SK-N-SH (cell line): ENCODE results near the gene SEMA3D. TPM values are rescaled to one million over a fixed set of nuclear protein-coding genes. Genes with fewer than 3 reads are reported as not detected.

ENCODE experiments used
- CTCF ChIA-PET: fragments of 300-600, 350-600 bp; formaldehyde crosslinking; extraction: SDS; loops from one replicate; lab custom pipeline; 2021; lab: Yijun Ruan, JAX
- POLR2A ChIA-PET: fragments of 350-600 bp; sonication (Branson Sonifier 250); formaldehyde crosslinking; extraction: SDS; loops from one replicate; lab custom pipeline; 2020; ENCODE audit warnings: antibody characterized with exemption, inconsistent platforms; lab: Yijun Ruan, JAX
- DNase-seq: peaks from one replicate; pipeline ENCODE4 v3.0.0; 2012
- H2AFZ ChIP-seq: fragments of 200-600 bp; sonication (generic); 2 replicates; pipeline ENCODE4 v1.8.1; 2016; ENCODE audit warnings: antibody characterized with exemption, mild to moderate bottlenecking, low read depth
- H3F3A ChIP-seq: fragments of 200-600 bp; sonication (generic); replicated peaks from 2 replicates; pipeline ENCODE3; 2016; ENCODE audit warnings: antibody characterized with exemption, mild to moderate bottlenecking; ENCODE audit not compliant: insufficient read depth
- H3K27ac ChIP-seq, 2 experiments: fragments of 200-500 bp in 1 of 2; fragments of 200-600 bp in 1 of 2; sonication (Bioruptor generic) in 1 of 2; sonication (generic), shearing (Covaris generic) in 1 of 2; 2 replicates each; pipeline versions ENCODE4 v1.5.1 to v1.6.1; 2014 to 2016; ENCODE audit warnings: low read depth in 2 of 2, inconsistent platforms in 1 of 2, low read length in 1 of 2, mild to moderate bottlenecking in 1 of 2, mixed read lengths in 1 of 2
- H3K27me3 ChIP-seq: fragments of 200-600 bp; sonication (generic), shearing (Covaris generic); 2 replicates; pipeline ENCODE4 v1.6.1; 2016; ENCODE audit warnings: mixed run types; ENCODE audit not compliant: insufficient read depth
- H3K36me3 ChIP-seq, 2 experiments: fragments of 200-500 bp in 1 of 2; fragments of 200-600 bp in 1 of 2; sonication (Bioruptor generic) in 1 of 2; sonication (generic) in 1 of 2; replicated peaks in 1 of 2; 2 replicates each; pipeline versions ENCODE3 to v1.5.1; 2014 to 2016; ENCODE audit warnings: low read length in 1 of 2, mild to moderate bottlenecking in 1 of 2; ENCODE audit not compliant: insufficient read depth in 2 of 2, control insufficient read depth in 1 of 2
- H3K4me1 ChIP-seq, 2 experiments: fragments of 200-500 bp in 1 of 2; fragments of 200-600 bp in 1 of 2; sonication (Bioruptor generic) in 1 of 2; sonication (generic), shearing (Covaris generic) in 1 of 2; 2 replicates each; pipeline versions ENCODE4 v1.5.1 to v1.6.1; 2014 to 2016; ENCODE audit warnings: low read depth in 1 of 2, low read length in 1 of 2, mixed run types in 1 of 2; ENCODE audit not compliant: insufficient read depth in 2 of 2, control insufficient read depth in 1 of 2
- H3K4me2 ChIP-seq: fragments of 200-600 bp; sonication (generic), shearing (Covaris generic); 2 replicates; pipeline ENCODE4 v1.6.1; 2017; ENCODE audit warnings: mixed run types
- H3K4me3 ChIP-seq, 2 experiments: fragments of 200-500 bp in 1 of 2; fragments of 200-600 bp in 1 of 2; sonication (Bioruptor generic) in 1 of 2; sonication (generic), shearing (Covaris generic) in 1 of 2; 2 replicates each; pipeline versions ENCODE4 v1.5.1 to v1.8.1; 2014 to 2016; ENCODE audit warnings: low read depth in 2 of 2, inconsistent platforms in 1 of 2, low read length in 1 of 2, mild to moderate bottlenecking in 1 of 2, mixed read lengths in 1 of 2, moderate library complexity in 1 of 2
- H3K79me2 ChIP-seq: fragments of 200-600 bp; sonication (generic); 2 replicates; pipeline ENCODE4 v1.8.1; 2017; ENCODE audit warnings: mild to moderate bottlenecking; ENCODE audit not compliant: insufficient read depth
- H3K9ac ChIP-seq: fragments of 200-600 bp; sonication (generic); 2 replicates; pipeline ENCODE4 v1.6.1; 2017; ENCODE audit warnings: mixed run types
- H3K9me2 ChIP-seq: fragments of 200-600 bp; sonication (generic); 2 replicates; pipeline ENCODE4 v1.6.1; 2017; ENCODE audit warnings: mixed run types
- H3K9me3 ChIP-seq: fragments of 200-600 bp; sonication (generic); 2 replicates; pipeline ENCODE4 v1.6.1; 2017; ENCODE audit warnings: mixed run types, mild to moderate bottlenecking, moderate library complexity
- H4K20me1 ChIP-seq: fragments of 200-600 bp; sonication (generic); 2 replicates; pipeline ENCODE4 v1.6.1; 2017; ENCODE audit warnings: mild to moderate bottlenecking, mixed run types; ENCODE audit not compliant: insufficient read depth
- ELF1 ChIP-seq: IDR thresholded peaks from 2 replicates; pipeline ENCODE4 v1.4.0; 2012
- GATA2 ChIP-seq: sonication (generic); formaldehyde crosslinking; IDR thresholded peaks from 2 replicates; pipeline ENCODE4 v1.5.0; 2020; ENCODE audit warnings: mild to moderate bottlenecking, missing genetic modification reagents
- MXI1 ChIP-seq: IDR thresholded peaks from 2 replicates; pipeline ENCODE4 v1.6.1; 2012; ENCODE audit warnings: mild to moderate bottlenecking, low read depth, low read length, improper control_type of control experiment
- RFX5 ChIP-seq: IDR thresholded peaks from 2 replicates; pipeline ENCODE4 v1.6.1; 2012; ENCODE audit warnings: mild to moderate bottlenecking, improper control_type of control experiment, low read length
- RXRA ChIP-seq: IDR thresholded peaks from 2 replicates; pipeline ENCODE4 v1.4.0; 2012; ENCODE audit warnings: low read depth, mild to moderate bottlenecking, borderline replicate concordance
- TAF1 ChIP-seq: IDR thresholded peaks from 2 replicates; pipeline ENCODE4 v1.6.1; 2012; ENCODE audit warnings: low read depth, mild to moderate bottlenecking, low read length, moderate library complexity, borderline replicate concordance
- TEAD4 ChIP-seq: IDR thresholded peaks from 2 replicates; pipeline ENCODE4 v1.4.0; 2012; ENCODE audit warnings: mild to moderate bottlenecking, borderline replicate concordance; ENCODE audit not compliant: insufficient read depth
- YY1 ChIP-seq: IDR thresholded peaks from 2 replicates; pipeline ENCODE4 v1.4.0; 2012; ENCODE audit warnings: low read depth, mild to moderate bottlenecking
- WGBS: methylation state at CpG from one replicate; pipeline ENCODE4 v1.1.6; 2017; ENCODE audit warnings: low lambda C conversion rate; 5-methylcytosine and 5-hydroxymethylcytosine counted together
- polyA plus RNA-seq, 3 experiments: library from polyadenylated mRNA; depleted of rRNA; stranded (reverse); fragments of >200 nt; gene quantifications; 2 replicates each; pipeline ENCODE4 v1.2.3, GENCODE V29; 2012
- TF ChIP-seq, protein P1 (sequence below): IDR thresholded peaks from 2 replicates; pipeline ENCODE4 v1.4.0; 2012; ENCODE audit warnings: low read depth, borderline replicate concordance
- TF ChIP-seq, protein P2 (sequence below): IDR thresholded peaks from 2 replicates; pipeline ENCODE4 v1.6.1; 2012; ENCODE audit warnings: mild to moderate bottlenecking, low read depth, low read length, moderate library complexity
- TF ChIP-seq, protein P3 (sequence below): IDR thresholded peaks from 2 replicates; pipeline ENCODE4; 2012

The SEMA3D gene
- polyA plus RNA-seq, 1 of the 3 experiments (the other 2 are of a cell fraction), result 30.1 TPM

GRCh38 chr7:85159003-85159402 is 27.9 kb downstream of the SEMA3D start:
- no peak for DNase-seq
- H3K4me2 ChIP-seq, result no peak overlapping the region
- no peak overlapping the region for H2AFZ ChIP-seq
- H4K20me1 ChIP-seq, result no peaks in the 10 kb centered on the region
- H3K9me3 ChIP-seq, result no peaks in the 10 kb centered on the region
- H3K9me2 ChIP-seq, result no peaks in the 10 kb centered on the region
- no peak overlapping the region for H3K27ac ChIP-seq
- TF ChIP-seq, protein P1, sequence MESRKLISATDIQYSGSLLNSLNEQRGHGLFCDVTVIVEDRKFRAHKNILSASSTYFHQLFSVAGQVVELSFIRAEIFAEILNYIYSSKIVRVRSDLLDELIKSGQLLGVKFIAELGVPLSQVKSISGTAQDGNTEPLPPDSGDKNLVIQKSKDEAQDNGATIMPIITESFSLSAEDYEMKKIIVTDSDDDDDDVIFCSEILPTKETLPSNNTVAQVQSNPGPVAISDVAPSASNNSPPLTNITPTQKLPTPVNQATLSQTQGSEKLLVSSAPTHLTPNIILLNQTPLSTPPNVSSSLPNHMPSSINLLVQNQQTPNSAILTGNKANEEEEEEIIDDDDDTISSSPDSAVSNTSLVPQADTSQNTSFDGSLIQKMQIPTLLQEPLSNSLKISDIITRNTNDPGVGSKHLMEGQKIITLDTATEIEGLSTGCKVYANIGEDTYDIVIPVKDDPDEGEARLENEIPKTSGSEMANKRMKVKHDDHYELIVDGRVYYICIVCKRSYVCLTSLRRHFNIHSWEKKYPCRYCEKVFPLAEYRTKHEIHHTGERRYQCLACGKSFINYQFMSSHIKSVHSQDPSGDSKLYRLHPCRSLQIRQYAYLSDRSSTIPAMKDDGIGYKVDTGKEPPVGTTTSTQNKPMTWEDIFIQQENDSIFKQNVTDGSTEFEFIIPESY, result no peak
- TF ChIP-seq MXI1, result no peak
- no peak for TF ChIP-seq RXRA
- no peak for TF ChIP-seq GATA2 (CRISPR knock-in tag)
- TF ChIP-seq, protein P2, sequence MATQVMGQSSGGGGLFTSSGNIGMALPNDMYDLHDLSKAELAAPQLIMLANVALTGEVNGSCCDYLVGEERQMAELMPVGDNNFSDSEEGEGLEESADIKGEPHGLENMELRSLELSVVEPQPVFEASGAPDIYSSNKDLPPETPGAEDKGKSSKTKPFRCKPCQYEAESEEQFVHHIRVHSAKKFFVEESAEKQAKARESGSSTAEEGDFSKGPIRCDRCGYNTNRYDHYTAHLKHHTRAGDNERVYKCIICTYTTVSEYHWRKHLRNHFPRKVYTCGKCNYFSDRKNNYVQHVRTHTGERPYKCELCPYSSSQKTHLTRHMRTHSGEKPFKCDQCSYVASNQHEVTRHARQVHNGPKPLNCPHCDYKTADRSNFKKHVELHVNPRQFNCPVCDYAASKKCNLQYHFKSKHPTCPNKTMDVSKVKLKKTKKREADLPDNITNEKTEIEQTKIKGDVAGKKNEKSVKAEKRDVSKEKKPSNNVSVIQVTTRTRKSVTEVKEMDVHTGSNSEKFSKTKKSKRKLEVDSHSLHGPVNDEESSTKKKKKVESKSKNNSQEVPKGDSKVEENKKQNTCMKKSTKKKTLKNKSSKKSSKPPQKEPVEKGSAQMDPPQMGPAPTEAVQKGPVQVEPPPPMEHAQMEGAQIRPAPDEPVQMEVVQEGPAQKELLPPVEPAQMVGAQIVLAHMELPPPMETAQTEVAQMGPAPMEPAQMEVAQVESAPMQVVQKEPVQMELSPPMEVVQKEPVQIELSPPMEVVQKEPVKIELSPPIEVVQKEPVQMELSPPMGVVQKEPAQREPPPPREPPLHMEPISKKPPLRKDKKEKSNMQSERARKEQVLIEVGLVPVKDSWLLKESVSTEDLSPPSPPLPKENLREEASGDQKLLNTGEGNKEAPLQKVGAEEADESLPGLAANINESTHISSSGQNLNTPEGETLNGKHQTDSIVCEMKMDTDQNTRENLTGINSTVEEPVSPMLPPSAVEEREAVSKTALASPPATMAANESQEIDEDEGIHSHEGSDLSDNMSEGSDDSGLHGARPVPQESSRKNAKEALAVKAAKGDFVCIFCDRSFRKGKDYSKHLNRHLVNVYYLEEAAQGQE, result no peak
- no peak for TF ChIP-seq TAF1
- TF ChIP-seq, protein P3, sequence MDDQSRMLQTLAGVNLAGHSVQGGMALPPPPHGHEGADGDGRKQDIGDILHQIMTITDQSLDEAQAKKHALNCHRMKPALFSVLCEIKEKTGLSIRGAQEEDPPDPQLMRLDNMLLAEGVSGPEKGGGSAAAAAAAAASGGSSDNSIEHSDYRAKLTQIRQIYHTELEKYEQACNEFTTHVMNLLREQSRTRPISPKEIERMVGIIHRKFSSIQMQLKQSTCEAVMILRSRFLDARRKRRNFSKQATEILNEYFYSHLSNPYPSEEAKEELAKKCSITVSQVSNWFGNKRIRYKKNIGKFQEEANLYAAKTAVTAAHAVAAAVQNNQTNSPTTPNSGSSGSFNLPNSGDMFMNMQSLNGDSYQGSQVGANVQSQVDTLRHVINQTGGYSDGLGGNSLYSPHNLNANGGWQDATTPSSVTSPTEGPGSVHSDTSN, result no peak
- TF ChIP-seq TEAD4, result no peak
- TF ChIP-seq YY1, result no peak
- no peak for TF ChIP-seq RFX5
- TF ChIP-seq ELF1, result no peak
- no peak overlapping the region for H3K4me3 ChIP-seq
- H3F3A ChIP-seq, result peaks cover 15% of the 10 kb centered on the region
- 98% methylated on average over 1 of the region's 1 CpG for WGBS
- H3K4me1 ChIP-seq, result peaks cover 0 to 14% of the 10 kb centered on the region in 2 experiments; a peak in 2 of 4 replicates
- CTCF ChIA-PET, result interaction anchor here (0.6 kb wide), 1 partner anchor 33 kb away, joined by 3 read pairs; no protein-coding TSS in a partner anchor
- H3K36me3 ChIP-seq, result no peaks in the 10 kb centered on the region
- H3K79me2 ChIP-seq, result no peaks in the 10 kb centered on the region
- no peaks in the 10 kb centered on the region for H3K27me3 ChIP-seq
- POLR2A ChIA-PET, result no interaction called here
- H3K9ac ChIP-seq, result no peak overlapping the region
